ENCODE results near the gene EMD.

GRCh38 chrX:154401918-154402621 is 23.0 kb downstream of the EMD start:
- TF ChIP-seq CTCF (conservative IDR thresholded peaks at IDR 0.05 in 1 of 2, IDR thresholded peaks at IDR 0.05 in 1 of 2; ENCODE audit: extremely low read depth in 1 of 2, insufficient read depth in 1 of 2, low read depth in 1 of 2, low read length in 2 of 2) (no peak), EZH2 (IDR thresholded peaks at IDR 0.05; ENCODE audit: borderline replicate concordance, low read length) (no peak)
